Measurements from ENCODE around the gene PTPRR. TPM values are rescaled to one million over a fixed set of nuclear protein-coding genes. Genes with fewer than 3 reads are reported as not detected.

Gene PTPRR
- total RNA-seq, 1 donor from 2014 or later = 0.98 TPM

GRCh38 chr12:70787612-70788011, 132.9 kb downstream of the PTPRR start:
- no peak overlapping the region for H3K4me3 ChIP-seq
- H3K4me1 ChIP-seq = no peaks in the 10 kb centered on the region
- TF ChIP-seq POLR2A (IDR thresholded peaks at IDR 0.05) = no peak
- no peak for TF ChIP-seq CTCF (IDR thresholded peaks at IDR 0.05)
- TF ChIP-seq POLR2AphosphoS5 (IDR thresholded peaks at IDR 0.05; ENCODE audit: insufficient read depth in 1 of 2, low read depth in 1 of 2) = no peak
- H3K9me3 ChIP-seq = no peaks in the 10 kb centered on the region
- no peak for DNase-seq (ENCODE audit: extremely low spot score in 2 of 2)
- no peaks in the 10 kb centered on the region for H3K27me3 ChIP-seq
- no peak overlapping the region for H3K27ac ChIP-seq
- no peaks in the 10 kb centered on the region for H3K36me3 ChIP-seq
- intact Hi-C loops (cut with DNase I) = no loop called here

- Histone ChIP-seq H3K9me3 (no peaks in the 10 kb centered on the region), H3K27ac (no peak overlapping the region), H3K4me3 (no peak overlapping the region), H3K27me3 (no peaks in the 10 kb centered on the region), H3K4me1 (no peaks in the 10 kb centered on the region), H3K36me3 (no peaks in the 10 kb centered on the region)
- no peak for DNase-seq (ENCODE audit: extremely low spot score in 2 of 2)
- TF ChIP-seq POLR2AphosphoS5 (IDR thresholded peaks at IDR 0.05; ENCODE audit: insufficient read depth in 1 of 2, low read depth in 1 of 2) = no peak
- no peak for TF ChIP-seq POLR2A (IDR thresholded peaks at IDR 0.05)
- no peak for TF ChIP-seq CTCF (IDR thresholded peaks at IDR 0.05)
- intact Hi-C loops (cut with DNase I) = no loop called here
Measured at GRCh38 chr12:70785896-70786295, 134.6 kb downstream of the PTPRR start.

GRCh38 chr12:70784042-70784668, 136.4 kb downstream of the PTPRR start:
- H3K27me3 ChIP-seq = no peaks in the 10 kb centered on the region
- H3K27ac ChIP-seq = no peak overlapping the region
- H3K4me1 ChIP-seq = no peaks in the 10 kb centered on the region
- intact Hi-C loops (cut with DNase I) = no loop called here
- H3K4me3 ChIP-seq = no peak overlapping the region
- TF ChIP-seq POLR2AphosphoS5 (IDR thresholded peaks at IDR 0.05; ENCODE audit: insufficient read depth in 1 of 2, low read depth in 1 of 2) = no peak
- TF ChIP-seq CTCF (IDR thresholded peaks at IDR 0.05) = no peak
- TF ChIP-seq POLR2A (IDR thresholded peaks at IDR 0.05) = no peak
- no peaks in the 10 kb centered on the region for H3K36me3 ChIP-seq
- no peak for DNase-seq (ENCODE audit: extremely low spot score in 2 of 2)
- H3K9me3 ChIP-seq = no peaks in the 10 kb centered on the region

- intact Hi-C loops (cut with DNase I) = no loop called here
- Histone ChIP-seq H3K36me3 (no peaks in the 10 kb centered on the region), H3K27ac (no peak overlapping the region), H3K4me3 (no peak overlapping the region), H3K9me3 (no peaks in the 10 kb centered on the region), H3K4me1 (no peaks in the 10 kb centered on the region), H3K27me3 (no peaks in the 10 kb centered on the region)
- TF ChIP-seq POLR2AphosphoS5 (IDR thresholded peaks at IDR 0.05; ENCODE audit: insufficient read depth in 1 of 2, low read depth in 1 of 2) (no peak), CTCF (IDR thresholded peaks at IDR 0.05) (no peak), POLR2A (IDR thresholded peaks at IDR 0.05) (no peak)
- no peak for DNase-seq (ENCODE audit: extremely low spot score in 2 of 2)
Measured at GRCh38 chr12:70783455-70783854, 137.1 kb downstream of the PTPRR start.

GRCh38 chr12:70779250-70779649, 141.3 kb downstream of the PTPRR start:
- Histone ChIP-seq H3K27me3 (no peaks in the 10 kb centered on the region), H3K4me3 (no peak overlapping the region), H3K4me1 (no peaks in the 10 kb centered on the region), H3K27ac (no peak overlapping the region), H3K36me3 (no peaks in the 10 kb centered on the region), H3K9me3 (no peaks in the 10 kb centered on the region)
- DNase-seq (ENCODE audit: extremely low spot score in 2 of 2) = no peak
- intact Hi-C loops (cut with DNase I) = no loop called here
- no peak for TF ChIP-seq POLR2AphosphoS5 (IDR thresholded peaks at IDR 0.05; ENCODE audit: insufficient read depth in 1 of 2, low read depth in 1 of 2)
- no peak for TF ChIP-seq POLR2A (IDR thresholded peaks at IDR 0.05)
- TF ChIP-seq CTCF (IDR thresholded peaks at IDR 0.05) = no peak
